Activated CD4-positive, alpha-beta T cell treated with anti-CD3 and anti-CD28 coated beads, Interleukin-2, amount 50 U/mL, for 48 hours (primary cell): ENCODE measurements around the gene SLC25A47.
"Not testable (repeated sequence)": the region's sequence is repeated elsewhere in the genome, so short reads cannot be mapped to it uniquely, and the experiment has no call there.

Experiments used
- DNase-seq, 2 experiments: peaks; one replicate each; pipeline ENCODE4 v3.0.0-alpha.2; 2020

Gene SLC25A47

DNA sequence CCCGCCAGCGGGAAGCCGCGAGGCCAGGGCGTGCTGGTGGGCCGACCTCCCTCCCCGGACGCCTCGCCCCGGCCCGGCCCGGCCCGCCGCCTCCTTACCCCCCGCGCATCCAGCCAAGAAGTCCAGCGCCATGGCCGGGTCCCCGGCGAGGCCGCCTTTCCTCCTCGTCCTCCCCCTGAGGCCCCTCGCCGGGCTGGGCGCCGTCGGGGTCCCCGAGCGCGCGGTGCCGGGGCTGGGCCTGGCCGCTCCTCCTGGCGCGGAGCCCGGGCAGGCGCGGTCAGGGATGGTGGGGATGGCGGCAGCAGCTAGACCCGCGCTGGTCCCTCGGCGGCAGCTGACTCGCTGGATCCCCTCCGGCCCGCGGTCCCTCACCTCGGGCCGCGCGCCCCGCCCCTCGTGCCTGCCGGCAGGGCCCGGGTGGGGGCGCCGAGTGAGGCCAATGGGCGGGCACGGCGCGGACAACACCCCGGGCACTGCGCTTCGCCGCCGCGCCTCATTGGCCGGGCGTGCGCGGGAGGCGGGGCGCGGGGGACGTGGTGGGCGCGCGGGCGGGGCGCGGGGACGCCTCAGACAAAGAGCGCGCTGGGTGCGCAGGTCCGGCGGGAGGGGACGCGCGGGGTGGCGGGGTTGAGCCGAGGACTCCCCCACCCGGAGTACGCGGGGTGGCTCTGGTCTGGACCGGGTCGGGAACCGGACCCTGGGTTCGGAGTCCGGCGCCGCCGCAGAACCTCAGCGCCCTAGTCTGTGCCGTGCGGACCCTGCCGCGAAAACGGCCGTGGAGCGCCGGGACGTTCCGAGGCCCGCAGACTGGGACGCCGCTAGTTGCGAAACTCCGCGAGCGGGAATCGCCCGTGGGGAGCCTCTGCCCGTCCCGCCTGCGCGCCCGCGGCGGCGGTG is 16.8 kb upstream of the SLC25A47 start, which contains the start of gene SLC25A29:
SLC25A29 (minus strand) TSS at position 344 of the 897 bp plus-strand sequence; CDS start at position 132, 212 bp downstream.
- DNase-seq, result peak; percentile 76 to 81

DNA sequence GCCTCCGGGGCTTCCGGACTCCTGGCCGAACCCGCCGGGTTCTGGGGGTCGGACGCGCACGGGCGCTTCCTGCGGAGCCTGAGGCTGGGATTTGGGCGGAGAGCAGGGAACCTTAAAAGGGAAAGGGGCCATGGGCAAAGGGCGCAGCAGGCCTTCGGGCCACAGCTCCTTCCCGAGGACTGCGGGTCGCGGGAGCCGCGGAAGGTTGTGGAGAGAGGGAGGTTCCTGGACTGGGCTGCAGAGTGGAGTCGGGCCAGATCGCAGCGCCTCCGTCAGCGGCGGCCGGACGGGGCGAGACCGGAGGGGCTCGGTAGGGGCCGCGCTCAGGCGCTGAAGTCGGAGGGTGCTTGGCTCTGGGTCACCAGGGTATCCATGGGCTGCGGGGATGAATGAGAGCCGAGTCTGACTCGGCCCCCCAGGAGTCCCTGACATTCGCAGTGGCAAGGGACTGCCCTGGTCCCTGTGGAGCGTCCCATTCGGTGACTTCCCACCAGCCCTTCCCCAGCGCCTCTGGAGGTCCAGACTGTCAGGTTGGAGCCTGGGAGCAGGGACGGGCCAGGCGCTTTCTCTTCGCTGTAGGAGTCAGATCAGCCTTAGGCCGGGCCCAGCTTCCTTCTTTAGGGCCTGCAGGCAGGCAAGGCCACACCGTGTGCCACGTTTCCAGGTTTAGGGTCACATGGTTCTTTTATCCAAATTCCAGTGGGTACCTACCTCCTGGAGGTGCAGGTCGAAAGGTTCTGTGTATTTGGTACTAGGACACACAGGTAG is 16.0 kb upstream of the SLC25A47 start:
- DNase-seq, result no peak

DNA sequence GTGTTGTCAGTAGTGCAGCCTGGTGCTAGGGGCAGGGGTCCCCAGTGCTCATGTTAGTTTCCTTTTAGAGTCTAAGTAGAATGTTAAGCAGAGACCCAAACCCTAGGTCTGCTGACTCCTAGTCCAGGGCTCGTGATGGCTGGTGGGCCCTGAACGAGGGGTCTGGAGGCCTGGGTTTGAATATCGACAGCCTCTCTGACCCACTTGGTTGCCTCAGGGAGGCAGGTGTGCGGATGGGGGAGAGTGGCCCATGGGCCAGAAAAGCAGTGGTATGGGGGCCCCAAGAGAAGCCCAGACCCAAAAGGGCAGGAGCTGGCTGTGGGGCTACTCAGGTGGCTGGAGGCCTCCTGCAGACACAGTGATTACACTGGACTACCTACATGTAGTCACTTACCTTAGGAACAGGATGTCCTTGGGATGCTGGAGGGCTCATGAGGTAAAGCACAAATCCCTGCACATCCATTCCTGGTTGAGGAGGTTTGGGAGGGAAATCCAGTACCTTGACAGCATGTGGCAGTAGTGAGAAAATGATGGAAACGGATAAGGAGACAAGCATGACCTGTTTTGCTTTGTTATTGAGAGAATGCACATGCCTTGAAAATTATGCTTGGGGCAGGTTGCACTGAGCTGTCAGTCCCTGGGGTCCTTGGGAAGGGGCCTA is 15.2 kb upstream of the SLC25A47 start:
- no peak for DNase-seq

DNA sequence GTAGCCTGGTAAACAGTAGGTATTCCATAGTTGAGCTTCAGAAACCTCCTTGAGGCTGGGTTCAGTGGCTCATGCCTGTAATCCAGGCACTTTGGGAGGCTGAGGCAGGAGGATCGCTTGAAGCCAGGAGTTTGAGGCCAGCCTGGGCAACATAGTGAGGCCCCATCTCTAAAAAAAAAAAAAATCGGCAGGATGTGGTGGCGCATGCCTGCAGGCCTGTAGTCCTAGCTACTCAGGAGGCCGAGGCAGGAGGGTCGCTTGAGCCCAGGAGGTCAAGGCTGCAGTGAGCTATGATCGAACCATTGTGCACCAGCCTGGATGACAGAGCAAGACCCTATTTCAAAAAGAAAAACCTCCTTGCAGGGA is 14.7 kb upstream of the SLC25A47 start:
- not testable (repeated sequence) for DNase-seq

DNA sequence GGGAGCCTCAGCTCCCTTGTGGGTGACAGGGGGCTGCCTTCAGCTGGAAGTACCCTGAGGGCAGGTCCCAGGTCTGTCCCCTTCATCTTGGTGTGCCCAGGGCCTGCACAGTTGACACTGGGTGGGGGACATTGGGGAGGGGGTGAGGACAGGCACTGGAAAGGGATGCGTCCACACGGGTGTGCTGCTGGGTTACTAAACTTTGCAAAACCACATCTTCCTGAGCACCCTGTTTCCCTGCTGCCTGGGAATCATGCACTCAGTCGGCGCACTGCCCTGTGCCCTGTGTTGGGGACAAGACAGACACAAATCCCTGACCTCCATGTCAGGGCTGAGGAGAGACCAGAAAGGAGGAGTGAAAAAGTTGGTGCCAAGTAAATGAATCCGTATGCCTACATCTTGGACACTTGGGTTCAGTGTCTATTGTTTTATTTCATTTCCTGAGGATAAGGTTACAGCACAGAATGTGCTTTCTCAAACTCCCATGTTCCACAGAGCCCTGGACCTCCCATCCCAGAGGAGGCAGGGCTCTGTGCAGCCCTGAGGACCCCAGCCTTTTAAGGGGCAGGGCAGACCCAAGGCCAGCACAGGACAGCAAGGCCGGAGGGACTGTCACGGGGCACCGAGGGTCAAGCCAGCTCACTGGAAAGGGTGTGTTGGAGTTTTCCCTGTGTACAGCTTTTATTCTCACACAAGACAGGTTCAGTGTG is 14.0 kb upstream of the SLC25A47 start:
- no peak for DNase-seq

DNA sequence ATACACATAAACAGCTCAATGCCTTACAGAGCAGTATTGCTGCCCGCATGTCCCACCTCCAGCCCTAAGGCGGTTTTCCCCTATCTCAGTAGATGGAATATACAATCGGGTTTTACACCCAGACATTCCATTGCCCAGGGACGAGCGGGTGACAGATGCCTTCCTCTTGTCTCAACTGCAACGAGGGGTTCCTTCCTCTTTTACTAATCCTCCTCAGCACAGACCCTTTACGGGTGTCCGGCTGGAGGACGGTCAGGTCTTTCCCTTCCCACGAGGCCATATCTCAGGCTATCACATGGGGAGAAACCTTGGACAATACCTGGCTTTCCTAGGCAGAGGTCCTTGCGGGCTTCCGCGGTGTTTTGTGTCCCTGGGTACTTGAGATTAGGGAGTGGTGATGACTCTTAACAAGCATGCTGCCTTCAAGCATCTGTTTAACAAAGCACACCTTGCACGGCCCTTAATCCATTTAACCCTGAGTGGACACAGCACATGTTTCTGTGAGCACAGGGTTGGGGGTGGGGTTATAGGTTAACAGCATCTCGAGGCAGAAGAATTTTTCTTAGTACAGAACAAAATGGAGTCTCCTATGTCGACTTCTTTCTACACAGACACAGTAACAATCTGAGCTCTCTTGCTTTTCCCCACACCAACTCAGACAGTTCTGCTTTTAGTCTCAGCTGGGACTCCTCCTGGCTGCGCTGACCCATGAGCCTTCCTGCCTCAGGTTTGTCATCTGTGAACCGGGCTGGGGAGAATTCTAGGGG is 10.8 kb upstream of the SLC25A47 start:
- not testable (repeated sequence) for DNase-seq

DNA sequence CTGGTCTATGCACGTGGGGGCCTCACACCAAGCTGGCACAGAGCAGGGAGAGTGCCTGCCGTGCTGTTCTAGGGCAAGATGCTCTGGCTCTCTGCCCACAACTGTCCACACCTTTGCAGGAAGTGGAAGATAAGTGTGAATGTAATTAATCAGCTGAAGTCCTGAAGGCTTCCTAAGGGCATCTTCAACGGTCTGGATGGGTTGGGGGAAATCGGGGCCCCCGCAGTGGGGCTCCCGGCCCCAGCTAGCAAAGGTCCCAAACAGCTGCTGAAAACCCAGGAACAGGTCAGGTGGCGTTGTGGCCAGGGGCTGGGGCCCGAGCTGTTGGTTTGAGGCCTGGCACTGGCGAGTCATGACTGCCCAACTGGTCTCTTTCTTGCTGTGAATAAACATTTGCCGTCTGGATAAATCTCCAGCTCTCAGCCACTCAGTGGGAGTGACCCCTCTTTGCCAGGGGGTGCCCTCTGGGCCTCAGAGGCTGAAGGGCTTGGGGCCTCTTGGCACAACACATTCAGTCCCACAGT is 10.2 kb upstream of the SLC25A47 start:
- DNase-seq, result no peak

DNA sequence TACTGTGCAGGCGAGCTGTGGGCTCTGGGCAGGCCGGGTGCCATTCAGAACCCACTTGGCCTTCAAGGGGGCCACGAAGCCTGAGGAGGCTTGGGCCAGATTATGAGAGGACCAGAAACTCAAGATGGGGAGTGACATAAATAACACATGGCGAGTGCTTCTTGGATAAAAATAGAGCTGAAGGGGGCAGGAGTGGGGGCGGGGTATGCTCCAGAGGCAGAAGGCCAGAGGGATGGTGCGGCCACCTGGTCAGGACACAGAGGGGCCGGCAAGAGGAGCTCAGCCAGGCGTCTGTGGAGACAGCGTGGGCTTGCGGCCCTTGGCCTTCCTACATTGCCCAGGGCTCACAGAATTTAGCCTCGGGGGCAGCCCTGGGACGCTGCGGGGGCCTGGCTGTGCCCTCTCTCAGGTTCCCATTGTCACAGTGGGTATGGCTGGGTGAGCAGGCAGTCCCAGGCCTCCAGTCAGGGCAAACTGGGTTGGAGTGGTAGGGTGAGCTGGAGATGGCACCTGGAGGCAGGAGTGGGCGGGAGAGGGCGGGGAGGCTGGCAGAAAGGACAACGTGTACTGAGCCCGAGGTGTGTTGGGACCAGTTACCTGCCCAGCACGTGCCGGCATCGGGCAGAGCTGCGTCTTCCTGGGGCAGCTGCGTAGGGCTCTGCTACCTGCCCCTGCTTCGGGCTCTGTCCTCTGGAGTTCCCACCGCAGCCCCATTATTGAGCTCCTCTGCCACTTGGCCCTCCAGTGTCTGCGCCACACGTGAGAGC is 9.5 kb upstream of the SLC25A47 start:
- DNase-seq, result no peak

DNA sequence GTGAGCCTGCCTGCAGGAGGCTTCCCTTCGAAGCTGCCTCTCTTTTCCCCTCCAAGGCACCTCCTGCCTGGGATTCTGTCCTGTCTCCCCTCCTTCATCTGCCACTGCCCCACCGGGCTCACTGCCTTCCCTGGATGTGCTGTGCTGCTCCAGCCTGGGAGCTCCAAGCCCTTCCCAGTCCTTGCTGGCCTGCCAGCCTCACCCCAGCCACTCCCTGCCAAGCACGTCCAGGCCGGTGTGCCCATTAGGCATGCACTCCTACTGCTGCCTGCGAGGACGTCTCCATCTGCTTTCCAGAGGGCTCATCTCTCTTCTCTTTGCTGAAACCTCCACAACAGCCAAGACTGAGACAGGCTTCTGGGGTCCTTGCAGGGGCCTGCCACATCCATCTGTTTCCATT is 8.4 kb upstream of the SLC25A47 start:
- no peak for DNase-seq

DNA sequence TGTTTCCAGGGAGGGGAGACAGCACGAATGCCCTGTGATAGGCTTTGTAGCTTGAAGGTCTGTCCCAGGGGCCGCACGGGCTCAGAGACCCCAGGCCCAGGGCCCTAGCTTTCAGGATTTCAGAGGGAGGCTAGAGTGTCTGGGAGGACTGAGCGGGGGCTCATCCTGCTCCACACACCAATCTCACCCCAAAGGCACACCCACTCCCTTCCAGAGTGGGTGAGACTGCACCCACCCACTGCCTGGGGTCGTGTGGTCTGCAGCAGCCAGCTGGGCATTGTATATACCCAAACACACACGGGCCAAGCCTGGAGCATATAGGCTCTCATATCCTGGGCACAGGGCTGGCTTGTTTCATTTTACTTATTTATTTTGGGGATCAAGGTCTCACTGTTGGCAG is 5.8 kb upstream of the SLC25A47 start:
- no peak for DNase-seq

DNA sequence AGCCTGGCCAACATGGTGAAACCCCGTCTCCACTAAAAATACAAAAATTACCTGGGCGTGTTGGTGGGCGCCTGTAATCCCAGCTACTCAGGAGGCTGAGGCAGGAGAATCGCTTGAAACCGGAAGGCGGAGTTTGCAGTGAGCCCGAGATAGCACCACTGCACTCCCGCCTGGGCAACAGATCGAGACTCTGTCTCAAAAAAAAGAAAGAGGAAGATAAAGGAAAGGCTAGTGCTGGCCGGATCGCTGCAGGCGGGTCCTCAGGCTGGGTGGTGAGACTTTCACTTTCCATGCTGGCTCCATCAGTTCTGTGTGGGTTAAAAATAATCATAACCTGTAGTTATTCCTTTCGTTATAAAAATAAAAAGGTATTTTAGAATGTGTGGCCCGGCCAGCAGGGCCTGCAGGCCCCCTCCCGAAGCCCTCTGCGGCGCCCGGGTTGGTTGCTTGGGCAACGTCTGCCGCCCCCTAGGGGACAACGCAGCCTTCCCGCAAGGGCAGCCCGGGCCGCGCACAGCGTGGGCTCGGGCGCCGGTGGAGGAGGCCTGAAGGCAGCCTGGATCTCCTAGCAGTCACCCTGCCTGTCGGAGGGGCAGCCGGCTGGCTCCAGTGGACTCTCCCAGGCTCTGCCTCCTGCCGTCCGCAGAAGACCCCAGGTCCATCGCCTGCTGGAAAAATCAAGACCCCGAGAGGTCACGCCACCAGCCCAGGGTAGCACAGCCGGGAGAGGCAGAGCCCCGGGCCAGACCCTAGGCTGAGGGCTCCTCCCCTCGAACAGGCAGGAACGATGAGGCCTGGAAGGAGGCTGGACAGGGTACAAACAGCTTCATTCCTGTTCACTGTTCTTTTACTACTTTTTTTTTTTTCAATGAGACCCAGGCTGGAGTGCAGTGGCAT is 5.0 kb upstream of the SLC25A47 start:
- DNase-seq, result peak; percentile 72 to 78

DNA sequence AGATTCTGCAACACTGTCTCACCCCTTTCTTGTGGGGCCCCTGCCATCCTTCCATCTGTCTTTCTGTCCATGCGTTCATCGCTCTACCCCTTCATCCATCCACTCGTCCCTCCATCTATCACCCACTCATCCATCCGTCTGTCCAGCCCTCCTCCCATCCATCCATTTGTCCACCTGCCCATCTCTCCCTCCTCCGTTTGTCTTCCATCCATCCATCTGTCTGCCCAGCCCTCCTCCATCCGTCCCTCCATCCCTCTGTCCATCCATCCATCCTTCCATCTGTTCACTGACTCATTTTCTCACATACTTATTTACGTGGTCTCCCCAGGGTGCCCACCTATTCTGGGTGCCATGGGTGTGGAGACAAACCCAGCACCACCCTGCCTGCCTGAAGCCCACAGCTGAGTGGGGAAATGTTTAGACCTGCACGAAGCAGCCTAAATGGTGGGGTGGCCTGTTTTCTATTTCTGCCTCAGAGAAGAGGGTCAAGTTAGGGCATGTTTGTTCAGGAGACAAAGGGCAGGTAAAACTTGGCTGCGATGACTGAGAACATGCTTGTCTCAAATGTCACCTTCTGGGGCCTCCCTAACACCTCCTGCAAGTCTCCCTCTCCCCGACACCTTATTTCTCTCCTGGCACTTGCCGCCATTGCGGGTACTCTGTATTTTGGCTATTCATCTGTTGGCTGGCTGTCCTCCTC is 2.8 kb upstream of the SLC25A47 start:
- DNase-seq, result no peak

DNA sequence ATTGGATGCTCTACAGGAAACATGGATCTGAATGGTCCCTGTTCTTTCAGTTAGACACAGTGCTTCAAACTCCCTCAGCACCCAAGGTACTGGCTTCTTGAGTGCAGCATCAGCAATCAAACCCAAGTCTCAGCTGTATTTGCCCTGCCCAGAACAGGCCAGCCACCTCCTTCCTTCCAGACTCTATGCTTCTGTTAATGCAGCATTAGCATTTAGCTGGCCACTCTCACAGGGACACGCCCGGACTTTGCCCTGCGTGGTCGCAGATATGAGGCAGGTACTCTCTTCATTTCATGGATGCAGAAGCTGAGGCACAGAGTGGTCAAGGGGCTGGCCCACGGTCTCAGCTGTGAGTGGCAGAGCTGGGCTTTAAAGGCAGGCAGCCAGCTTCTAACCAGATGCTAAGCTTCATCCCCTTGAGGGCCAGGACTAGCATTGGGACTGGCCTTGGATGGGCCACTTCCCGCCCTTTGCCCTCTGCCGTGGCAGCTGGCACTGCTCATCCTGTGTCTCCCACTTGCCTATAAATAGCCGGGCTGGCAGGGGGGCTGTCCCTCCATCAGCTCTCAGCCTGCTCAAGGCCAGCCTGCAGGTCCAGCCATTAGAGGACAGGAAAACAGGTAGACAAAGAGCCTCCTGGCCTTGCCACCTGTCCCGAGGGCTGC is 1.5 kb upstream of the SLC25A47 start:
- no peak for DNase-seq

DNA sequence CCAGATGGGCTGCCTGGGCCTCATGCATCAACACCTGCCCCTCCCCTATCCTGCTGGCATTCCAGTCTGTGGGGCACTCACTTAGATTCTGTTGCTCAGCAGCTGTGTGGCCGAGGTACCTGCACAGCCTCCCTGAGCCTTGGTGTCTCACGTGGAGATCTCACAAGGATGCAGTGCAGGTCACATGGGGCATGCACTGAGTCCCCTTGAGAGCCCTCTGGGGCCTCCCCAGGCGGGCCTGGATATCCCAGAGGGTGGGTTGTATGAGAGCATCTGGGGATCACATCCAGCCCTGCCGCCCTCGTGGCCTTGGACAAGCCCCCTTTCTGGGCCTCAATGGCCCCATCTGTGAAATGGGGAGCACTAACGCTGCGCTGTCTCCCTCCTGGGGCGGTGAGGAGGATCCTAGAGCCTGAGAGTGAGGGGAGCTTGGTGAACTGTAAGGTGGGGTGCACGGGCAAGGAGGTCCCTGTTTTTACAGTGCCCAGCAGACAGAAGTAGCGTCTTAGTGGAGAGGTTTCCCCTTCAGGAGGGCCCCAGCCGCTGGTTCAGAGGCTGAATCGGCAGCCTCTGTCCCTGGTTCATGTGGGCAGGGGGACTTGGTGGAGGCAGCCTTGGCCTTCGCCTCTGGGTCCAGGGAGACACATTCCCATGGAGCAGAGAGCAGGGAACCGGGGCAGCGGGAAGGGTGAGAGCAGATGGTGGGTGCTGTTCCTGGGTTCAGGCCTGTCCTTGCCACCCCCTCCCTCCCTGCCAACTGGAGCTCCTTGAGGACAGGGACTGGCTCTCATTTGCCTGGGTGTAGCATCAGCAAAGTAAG is 791 bp upstream of the SLC25A47 start:
- DNase-seq, result no peak

DNA sequence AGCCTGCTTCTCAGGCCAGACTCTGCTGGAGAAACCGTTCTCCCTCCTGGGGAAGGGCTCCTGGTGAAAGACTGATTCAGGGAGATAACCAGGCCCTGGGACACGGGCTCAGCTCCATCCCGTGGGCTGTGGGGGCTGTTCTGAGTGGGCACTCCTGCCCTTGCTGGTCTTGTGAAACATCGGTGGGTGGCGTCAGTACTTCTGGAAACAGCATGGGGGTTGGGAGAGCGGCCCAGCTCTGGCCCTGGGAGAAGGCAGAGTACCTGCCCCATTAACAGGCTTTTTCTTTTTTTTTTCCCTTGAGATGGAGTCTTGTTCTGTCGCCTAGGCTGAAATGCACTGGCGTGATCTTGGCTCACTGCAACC is 786 bp downstream of the SLC25A47 start:
- no peak for DNase-seq

DNA sequence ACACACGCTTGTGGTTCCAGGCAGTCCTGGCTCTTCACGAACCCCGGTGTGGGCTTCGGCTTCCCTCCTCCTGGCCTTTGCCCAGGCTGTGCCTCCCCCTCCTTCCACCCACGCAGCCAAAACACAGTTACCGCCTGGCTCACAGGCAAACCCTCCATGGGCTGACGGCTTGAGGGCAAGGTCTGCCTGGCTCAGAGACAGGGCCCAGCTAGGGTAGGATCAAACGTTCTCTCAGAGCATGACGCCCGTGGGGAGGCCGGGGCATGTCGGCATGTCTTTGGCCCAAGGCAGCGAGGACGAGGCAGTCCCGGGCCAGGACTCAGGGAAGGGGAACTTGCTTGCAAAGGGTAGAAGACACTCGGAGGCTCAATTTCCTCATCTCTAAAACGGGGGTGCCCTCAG is 2.1 kb downstream of the SLC25A47 start:
- no peak for DNase-seq

DNA sequence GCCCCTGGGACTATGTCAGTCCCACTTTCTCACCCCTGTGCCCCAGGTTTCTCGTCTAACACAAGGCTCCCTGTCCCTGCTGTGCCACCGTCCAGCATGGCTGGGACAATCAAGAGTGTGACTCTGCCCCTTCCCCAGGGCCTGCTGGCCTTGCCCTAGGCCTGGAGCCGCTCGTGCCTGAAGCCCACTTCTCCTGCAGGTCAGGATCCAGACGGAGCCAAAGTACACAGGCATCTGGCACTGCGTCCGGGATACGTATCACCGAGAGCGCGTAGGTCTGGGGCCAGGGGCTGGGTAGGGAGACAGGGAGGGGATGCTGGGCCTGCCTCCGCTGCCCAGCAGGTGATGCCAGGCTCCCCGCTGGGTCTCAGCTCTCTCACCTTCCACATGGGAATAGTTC is 2.8 kb downstream of the SLC25A47 start:
- DNase-seq, result no peak

DNA sequence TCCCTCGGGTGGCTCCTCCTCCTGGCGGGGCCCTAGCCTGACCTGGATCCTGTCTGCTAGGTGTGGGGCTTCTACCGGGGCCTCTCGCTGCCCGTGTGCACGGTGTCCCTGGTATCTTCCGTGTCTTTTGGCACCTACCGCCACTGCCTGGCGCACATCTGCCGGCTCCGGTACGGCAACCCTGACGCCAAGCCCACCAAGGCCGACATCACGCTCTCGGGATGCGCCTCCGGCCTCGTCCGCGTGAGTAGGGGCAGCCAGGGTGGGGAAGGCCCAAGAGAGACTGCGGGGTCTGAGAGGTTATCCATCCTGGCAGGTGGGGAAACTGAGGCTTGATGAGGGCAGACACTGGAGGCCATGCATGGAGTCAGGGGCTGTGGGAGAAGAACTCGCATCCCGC is 4.0 kb downstream of the SLC25A47 start:
- DNase-seq, result no peak
